Cardiac muscle cell (in vitro differentiated cells and primary cell): ENCODE data around the gene HS6ST2. TPM values are rescaled to one million over a fixed set of nuclear protein-coding genes. Genes with fewer than 3 reads are reported as not detected.

Experiments
- DNase-seq, 2 donors: peaks; one replicate each; pipeline versions ENCODE4 v3.0.0 to v3.0.0-alpha.2; 2010 to 2017; ENCODE audit warnings: low read depth in 1 of 2, low spot score in 1 of 2
- H3K27ac ChIP-seq: fragments of 200-600 bp; sonication (generic); 2 replicates; pipeline ENCODE4 v1.5.1; 2016
- H3K27me3 ChIP-seq: fragments of 200-600 bp; sonication (generic); 2 replicates; pipeline ENCODE4 v1.6.0; 2016; ENCODE audit warnings: control low read depth
- H3K36me3 ChIP-seq: fragments of 200-600 bp; sonication (generic); 2 replicates; pipeline ENCODE4 v1.5.1; 2016; ENCODE audit warnings: control low read depth
- H3K4me1 ChIP-seq: fragments of 200-600 bp; sonication (generic); 2 replicates; pipeline ENCODE4 v1.8.1; 2017; ENCODE audit warnings: low read depth, mild to moderate bottlenecking, mixed run types
- H3K4me3 ChIP-seq: fragments of 200-600 bp; sonication (generic); 2 replicates; pipeline ENCODE4 v1.5.1; 2016; ENCODE audit warnings: mild to moderate bottlenecking
- H3K9me3 ChIP-seq: fragments of 200-600 bp; sonication (generic); 2 replicates; pipeline ENCODE4 v1.5.1; 2017; ENCODE audit warnings: low read depth, mild to moderate bottlenecking, control low read depth
- polyA plus RNA-seq: library from polyadenylated mRNA; unstranded; fragments of >200 nt; fragmentation: Nextera tagmentation; extraction: Ambion mirVana; gene quantifications from 2 replicates; pipeline ENCODE4 v1.2.1, GENCODE V29; 2016
- total RNA-seq: library from RNA; depleted of rRNA; stranded (reverse); fragments of >200 nt; gene quantifications from 2 replicates; pipeline ENCODE4 v1.2.3, GENCODE V29; 2016
- TF ChIP-seq, protein P1 (sequence below): IDR thresholded peaks from 2 replicates; pipeline ENCODE4 v1.5.1; 2012; ENCODE audit warnings: low read depth, mild to moderate bottlenecking, low read length

Gene HS6ST2
- total and polyA plus RNA-seq, 2 experiments from 2014 or later, result 15.5 to 27.1 TPM

DNA sequence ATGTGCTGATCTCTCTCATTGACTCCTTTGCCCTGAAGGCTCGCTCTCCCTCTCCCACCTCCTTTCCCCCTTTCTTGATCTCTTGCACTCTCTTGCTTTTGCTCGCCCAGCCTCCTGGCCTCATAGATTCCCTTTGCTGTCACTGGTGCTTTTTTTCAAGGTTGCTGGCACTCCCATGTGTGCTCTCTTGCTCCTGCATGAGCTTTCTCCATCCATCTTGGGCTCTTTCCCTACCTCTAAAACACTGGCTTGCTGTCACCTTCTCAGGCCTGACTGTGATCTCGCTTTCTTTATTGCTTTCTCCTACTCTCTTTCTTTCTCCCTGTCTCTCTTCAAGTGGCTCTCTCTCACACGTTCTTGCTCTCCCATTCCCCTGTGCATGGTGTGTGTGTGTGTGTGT, 202.0 kb downstream of the HS6ST2 start:
- Histone ChIP-seq H3K9me3 (no peaks in the 10 kb centered on the region), H3K27ac (no peak overlapping the region), H3K4me1 (peaks cover 9% of the 10 kb centered on the region), H3K27me3 (no peaks in the 10 kb centered on the region), H3K4me3 (no peak overlapping the region), H3K36me3 (no peaks in the 10 kb centered on the region)
- no peak for DNase-seq
- TF ChIP-seq, protein P1, sequence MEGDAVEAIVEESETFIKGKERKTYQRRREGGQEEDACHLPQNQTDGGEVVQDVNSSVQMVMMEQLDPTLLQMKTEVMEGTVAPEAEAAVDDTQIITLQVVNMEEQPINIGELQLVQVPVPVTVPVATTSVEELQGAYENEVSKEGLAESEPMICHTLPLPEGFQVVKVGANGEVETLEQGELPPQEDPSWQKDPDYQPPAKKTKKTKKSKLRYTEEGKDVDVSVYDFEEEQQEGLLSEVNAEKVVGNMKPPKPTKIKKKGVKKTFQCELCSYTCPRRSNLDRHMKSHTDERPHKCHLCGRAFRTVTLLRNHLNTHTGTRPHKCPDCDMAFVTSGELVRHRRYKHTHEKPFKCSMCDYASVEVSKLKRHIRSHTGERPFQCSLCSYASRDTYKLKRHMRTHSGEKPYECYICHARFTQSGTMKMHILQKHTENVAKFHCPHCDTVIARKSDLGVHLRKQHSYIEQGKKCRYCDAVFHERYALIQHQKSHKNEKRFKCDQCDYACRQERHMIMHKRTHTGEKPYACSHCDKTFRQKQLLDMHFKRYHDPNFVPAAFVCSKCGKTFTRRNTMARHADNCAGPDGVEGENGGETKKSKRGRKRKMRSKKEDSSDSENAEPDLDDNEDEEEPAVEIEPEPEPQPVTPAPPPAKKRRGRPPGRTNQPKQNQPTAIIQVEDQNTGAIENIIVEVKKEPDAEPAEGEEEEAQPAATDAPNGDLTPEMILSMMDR, result no peak

DNA sequence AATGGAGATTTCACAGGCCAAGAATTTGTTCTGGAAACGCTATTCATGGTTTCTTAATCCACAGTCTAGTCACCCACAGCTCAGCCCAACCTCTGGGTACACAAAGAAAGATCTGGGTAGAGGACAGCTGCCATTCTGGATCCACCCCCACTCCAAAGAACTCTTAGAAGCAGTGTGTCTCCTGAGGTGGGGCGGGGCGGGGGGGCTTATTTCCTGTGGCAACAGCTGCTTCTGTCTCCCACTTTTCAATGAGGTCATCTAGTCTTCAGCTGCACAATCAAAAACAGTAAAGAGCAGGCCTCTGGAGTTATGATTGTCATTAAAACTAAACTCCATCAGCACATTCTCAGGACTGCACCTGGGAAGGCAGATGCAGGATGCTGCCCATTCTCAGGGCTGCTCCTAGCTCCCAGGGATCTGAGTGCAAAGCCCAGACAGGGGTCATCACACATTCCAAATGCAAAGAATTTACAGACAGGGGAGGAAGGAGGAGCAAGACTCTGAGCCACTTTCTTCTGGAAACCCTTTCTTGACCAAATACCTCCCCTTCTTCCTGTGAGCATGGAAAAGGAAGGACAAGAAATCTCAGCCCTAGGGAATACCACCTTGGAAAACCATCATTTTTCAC, 207.3 kb downstream of the HS6ST2 start:
- DNase-seq, result no peak
- Histone ChIP-seq H3K9me3 (no peaks in the 10 kb centered on the region), H3K4me3 (no peak overlapping the region), H3K27me3 (no peaks in the 10 kb centered on the region), H3K27ac (no peak overlapping the region), H3K4me1 (no peaks in the 10 kb centered on the region), H3K36me3 (no peaks in the 10 kb centered on the region)
- TF ChIP-seq, protein P1, result no peak

DNA sequence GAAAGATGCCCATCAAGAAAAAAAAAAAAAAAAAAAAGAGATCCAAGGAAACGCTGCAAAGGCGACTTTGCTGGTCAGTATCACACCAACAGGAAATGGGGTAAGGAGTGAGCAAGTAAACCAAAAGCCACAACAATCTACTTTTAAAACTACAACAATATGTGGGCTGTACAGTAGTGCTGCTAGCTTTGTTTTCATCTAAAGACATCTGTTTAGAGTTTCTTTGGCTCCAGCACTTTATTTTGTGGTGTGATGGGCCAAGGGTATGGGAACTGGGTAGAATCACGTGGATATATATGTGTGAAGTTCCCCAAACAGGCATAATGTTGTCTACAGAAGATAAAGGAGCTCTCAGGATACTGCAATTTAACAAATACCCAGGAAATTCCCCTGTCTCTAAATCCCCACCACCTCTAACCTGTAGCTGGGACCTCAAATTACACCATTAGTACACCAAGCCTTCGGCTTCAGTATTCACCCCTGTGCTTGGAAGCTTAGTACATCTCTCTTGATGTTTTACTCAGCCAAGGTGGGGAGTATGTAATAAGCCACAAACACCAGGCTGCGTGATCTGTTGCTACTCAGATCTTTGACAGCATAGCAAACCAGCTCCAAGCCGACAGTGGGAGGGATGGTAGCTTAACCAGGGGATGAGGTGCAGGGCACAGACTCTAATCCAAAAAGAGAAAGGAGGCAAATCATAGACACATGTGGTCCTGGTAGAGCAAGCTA, 207.9 kb downstream of the HS6ST2 start:
- TF ChIP-seq, protein P1, result no peak
- DNase-seq, result peak in 1 of 2 donors; percentile 15
- H3K36me3 ChIP-seq, result no peaks in the 10 kb centered on the region
- H3K27me3 ChIP-seq, result no peaks in the 10 kb centered on the region
- no peak overlapping the region for H3K4me3 ChIP-seq
- H3K9me3 ChIP-seq, result no peaks in the 10 kb centered on the region
- no peaks in the 10 kb centered on the region for H3K4me1 ChIP-seq
- no peak overlapping the region for H3K27ac ChIP-seq

DNA sequence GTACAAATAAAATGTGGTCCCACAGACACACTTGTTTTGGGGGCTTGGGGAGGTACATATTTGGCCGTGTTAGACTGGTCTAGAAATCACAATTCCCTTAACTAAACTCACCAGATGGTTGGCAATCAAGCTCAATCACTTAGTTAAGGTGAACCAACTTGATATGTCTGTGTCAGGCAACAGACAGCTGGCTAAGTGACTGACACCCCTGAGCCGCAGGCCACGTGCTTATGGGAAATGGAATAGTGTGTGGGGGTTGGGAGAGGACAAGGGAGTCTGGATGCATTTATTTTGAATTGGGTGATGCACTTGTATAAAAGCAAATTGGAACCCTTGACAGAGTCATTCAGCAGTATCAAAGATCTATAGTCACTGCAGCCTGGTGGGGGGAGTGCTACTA, 209.0 kb downstream of the HS6ST2 start:
- Histone ChIP-seq H3K27ac (no peak overlapping the region), H3K4me1 (no peaks in the 10 kb centered on the region), H3K9me3 (no peaks in the 10 kb centered on the region), H3K4me3 (no peak overlapping the region), H3K36me3 (no peaks in the 10 kb centered on the region), H3K27me3 (no peaks in the 10 kb centered on the region)
- DNase-seq, result no peak
- TF ChIP-seq, protein P1, result no peak

DNA sequence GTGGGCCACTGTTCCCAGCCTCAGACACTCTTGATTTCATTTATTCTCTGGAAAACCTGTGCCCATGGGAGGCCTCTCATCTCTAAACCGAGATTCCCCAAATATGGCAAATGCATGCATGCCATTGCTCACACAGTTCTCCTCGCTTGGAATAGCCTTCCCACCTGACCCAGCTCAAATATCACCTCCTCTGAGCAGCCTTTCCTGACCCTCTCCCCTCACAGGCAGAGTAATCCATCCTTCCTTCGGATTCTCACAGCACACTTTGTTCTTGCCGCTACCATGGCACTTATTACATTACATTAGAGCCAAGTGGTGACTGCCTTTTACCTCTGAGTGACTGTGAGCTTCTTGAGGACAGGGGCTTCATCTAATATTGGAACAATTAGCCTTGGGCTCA, 209.5 kb downstream of the HS6ST2 start:
- H3K9me3 ChIP-seq, result no peaks in the 10 kb centered on the region
- no peak overlapping the region for H3K27ac ChIP-seq
- H3K36me3 ChIP-seq, result no peaks in the 10 kb centered on the region
- no peaks in the 10 kb centered on the region for H3K4me1 ChIP-seq
- no peak for DNase-seq
- TF ChIP-seq, protein P1, result no peak
- no peak overlapping the region for H3K4me3 ChIP-seq
- H3K27me3 ChIP-seq, result no peaks in the 10 kb centered on the region
